ENCODE measurements around the gene NAALADL2.
"Not testable (repeated sequence)": the region's sequence is repeated elsewhere in the genome, so short reads cannot be mapped to it uniquely, and the experiment has no call there.

The NAALADL2 gene

GRCh38 chr3:175248832-175249231, 389.7 kb downstream of the NAALADL2 start:
- in situ Hi-C loops (cut with MboI; ENCODE audit: low sequenced_read_pairs), result no loop called here

GRCh38 chr3:175255698-175256097, 396.6 kb downstream of the NAALADL2 start:
- in situ Hi-C loops (cut with MboI; ENCODE audit: low sequenced_read_pairs), result no loop called here

GRCh38 chr3:175257123-175257522, 398.0 kb downstream of the NAALADL2 start:
- in situ Hi-C loops (cut with MboI; ENCODE audit: low sequenced_read_pairs), result no loop called here

- in situ Hi-C loops (cut with MboI; ENCODE audit: low sequenced_read_pairs), result no loop called here
Observed at GRCh38 chr3:175258763-175259162, 399.6 kb downstream of the NAALADL2 start.

- in situ Hi-C loops (cut with MboI; ENCODE audit: low sequenced_read_pairs), result no loop called here
Observed at GRCh38 chr3:175260145-175260794, 401.1 kb downstream of the NAALADL2 start.

- in situ Hi-C loops (cut with MboI; ENCODE audit: low sequenced_read_pairs), result no loop called here
Observed at GRCh38 chr3:175266478-175266877, 407.3 kb downstream of the NAALADL2 start.

GRCh38 chr3:175267121-175267531, 408.0 kb downstream of the NAALADL2 start:
- in situ Hi-C loops (cut with MboI; ENCODE audit: low sequenced_read_pairs), result no loop called here

- in situ Hi-C loops (cut with MboI; ENCODE audit: low sequenced_read_pairs), result no loop called here
Observed at GRCh38 chr3:175267561-175267960, 408.4 kb downstream of the NAALADL2 start.

- in situ Hi-C loops (cut with MboI; ENCODE audit: low sequenced_read_pairs), result no loop called here
Observed at GRCh38 chr3:175269394-175269793, 410.3 kb downstream of the NAALADL2 start.

- in situ Hi-C loops (cut with MboI; ENCODE audit: low sequenced_read_pairs), result no loop called here
Observed at GRCh38 chr3:175270198-175270837, 411.2 kb downstream of the NAALADL2 start.

GRCh38 chr3:175270866-175271265, 411.7 kb downstream of the NAALADL2 start:
- in situ Hi-C loops (cut with MboI; ENCODE audit: low sequenced_read_pairs), result no loop called here

- in situ Hi-C loops (cut with MboI; ENCODE audit: low sequenced_read_pairs), result not testable (repeated sequence)
Observed at GRCh38 chr3:175271465-175271864, 412.3 kb downstream of the NAALADL2 start.

- in situ Hi-C loops (cut with MboI; ENCODE audit: low sequenced_read_pairs), result no loop called here
Observed at GRCh38 chr3:175272392-175272791, 413.3 kb downstream of the NAALADL2 start.

- in situ Hi-C loops (cut with MboI; ENCODE audit: low sequenced_read_pairs), result no loop called here
Observed at GRCh38 chr3:175273573-175273972, 414.4 kb downstream of the NAALADL2 start.

- in situ Hi-C loops (cut with MboI; ENCODE audit: low sequenced_read_pairs), result no loop called here
Observed at GRCh38 chr3:175274056-175274455, 414.9 kb downstream of the NAALADL2 start.

GRCh38 chr3:175274474-175275218, 415.5 kb downstream of the NAALADL2 start:
- in situ Hi-C loops (cut with MboI; ENCODE audit: low sequenced_read_pairs), result no loop called here

- in situ Hi-C loops (cut with MboI; ENCODE audit: low sequenced_read_pairs), result no loop called here
Observed at GRCh38 chr3:175278680-175279079, 419.5 kb downstream of the NAALADL2 start.

GRCh38 chr3:175279457-175279856, 420.3 kb downstream of the NAALADL2 start:
- in situ Hi-C loops (cut with MboI; ENCODE audit: low sequenced_read_pairs), result no loop called here

GRCh38 chr3:175279911-175280310, 420.8 kb downstream of the NAALADL2 start:
- in situ Hi-C loops (cut with MboI; ENCODE audit: low sequenced_read_pairs), result no loop called here

GRCh38 chr3:175287361-175287963, 428.3 kb downstream of the NAALADL2 start:
- in situ Hi-C loops (cut with MboI; ENCODE audit: low sequenced_read_pairs), result no loop called here

GRCh38 chr3:175288621-175289020, 429.5 kb downstream of the NAALADL2 start:
- in situ Hi-C loops (cut with MboI; ENCODE audit: low sequenced_read_pairs), result no loop called here

- in situ Hi-C loops (cut with MboI; ENCODE audit: low sequenced_read_pairs), result no loop called here
Observed at GRCh38 chr3:175294793-175295192, 435.7 kb downstream of the NAALADL2 start.

All from HL-60/S4 treated with phorbol 12-myristate 13-acetate at 8.2 ng/mL for 4 days and 3 days (cell line).